Lung microvascular endothelial cell (primary cell): ENCODE results near the gene INSYN1. TPM values are rescaled to one million over a fixed set of nuclear protein-coding genes. Genes with fewer than 3 reads are reported as not detected.
A peak's percentile ranks its signal among the peaks of the same experiment; 100 is the strongest.
"Not testable (repeated sequence)": the region's sequence is repeated elsewhere in the genome, so short reads cannot be mapped to it uniquely, and the experiment has no call there.

ENCODE experiments used
- DNase-seq, 2 donors: peaks; one replicate each; pipeline versions ENCODE4 v3.0.0 to v3.0.0-alpha.2; 2010; ENCODE audit warnings: low read depth in 2 of 2
- total RNA-seq: library from RNA; depleted of rRNA; stranded (reverse); fragments of >200 nt; gene quantifications from 2 replicates; pipeline ENCODE4 v1.2.1, GENCODE V29; 2014

INSYN1 gene
- total RNA-seq, 1 donor from 2014 or later = under 0.01 TPM

DNA sequence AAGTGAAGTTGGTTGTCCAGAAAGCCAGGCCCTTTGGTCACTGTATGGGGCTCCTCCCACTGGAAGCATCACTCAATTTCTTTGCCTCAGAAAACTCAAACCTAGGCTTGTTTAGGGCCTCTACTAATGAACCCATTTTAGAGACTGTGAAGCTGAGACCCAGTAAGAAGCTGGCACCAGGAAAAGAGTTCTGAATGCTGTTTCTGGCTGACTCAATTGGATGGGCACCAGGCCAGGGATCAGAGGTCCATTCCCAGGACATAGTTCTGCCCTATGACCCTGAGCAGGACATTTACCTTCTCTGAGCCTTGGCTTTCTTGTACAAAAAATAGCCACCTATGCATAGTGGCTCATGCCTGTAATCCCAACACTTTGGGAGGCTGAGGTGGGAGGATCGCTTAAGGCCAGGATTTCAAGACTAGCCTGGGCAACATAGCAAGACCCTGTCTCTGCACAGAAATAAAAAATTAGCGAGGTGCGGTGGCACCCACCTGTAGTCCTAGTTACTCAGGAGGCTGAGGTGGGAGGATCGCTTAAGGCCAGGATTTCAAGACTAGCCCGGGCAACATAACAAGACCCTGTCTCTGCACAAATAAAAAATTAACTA is 38.4 kb downstream of the INSYN1 start:
- DNase-seq = no peak

DNA sequence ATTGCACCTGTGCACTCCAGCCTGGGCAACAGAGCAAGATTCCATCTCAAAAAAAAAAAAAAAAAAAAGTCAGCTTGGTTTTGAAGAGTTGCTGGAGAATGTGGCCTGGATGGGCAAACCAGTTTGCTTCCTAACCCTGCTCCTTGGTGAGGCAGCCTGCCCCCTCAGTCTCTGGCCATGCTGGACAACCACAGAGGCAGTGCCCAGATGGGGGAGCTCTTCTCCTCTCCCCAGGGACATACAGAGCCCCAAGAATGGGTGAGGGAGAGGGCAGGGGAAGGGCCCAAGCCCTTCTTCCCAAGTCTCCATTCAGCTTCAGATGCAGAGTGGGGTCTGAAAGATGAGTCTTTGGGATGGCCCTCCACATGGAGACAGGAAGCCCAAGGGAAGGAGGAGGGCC is 41.0 kb downstream of the INSYN1 start:
- no peak for DNase-seq

- DNase-seq = peak; percentile 52 to 76
Measured at GRCh38 chr15:73711526-73711925, 41.6 kb downstream of the INSYN1 start.

DNA sequence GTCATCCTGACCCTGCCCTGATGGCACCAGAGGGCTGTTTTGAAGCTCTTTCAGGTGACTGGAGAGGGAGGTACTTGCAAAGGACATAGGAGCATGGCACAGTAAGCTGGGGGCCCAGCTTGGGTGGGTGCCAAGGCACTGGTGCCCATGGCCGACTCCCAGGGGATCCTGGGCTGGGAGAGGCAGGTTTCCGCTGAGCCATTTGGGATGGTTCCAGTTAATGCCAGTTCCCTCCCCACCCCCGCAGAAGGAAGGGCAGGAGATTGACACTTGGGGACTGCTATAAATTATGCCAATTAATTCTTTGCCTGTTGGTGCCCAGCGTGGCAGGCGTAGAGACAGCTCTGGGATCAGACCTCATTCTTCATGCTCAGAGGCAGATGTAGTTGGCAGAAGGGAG is 42.8 kb downstream of the INSYN1 start:
- DNase-seq = no peak

DNA sequence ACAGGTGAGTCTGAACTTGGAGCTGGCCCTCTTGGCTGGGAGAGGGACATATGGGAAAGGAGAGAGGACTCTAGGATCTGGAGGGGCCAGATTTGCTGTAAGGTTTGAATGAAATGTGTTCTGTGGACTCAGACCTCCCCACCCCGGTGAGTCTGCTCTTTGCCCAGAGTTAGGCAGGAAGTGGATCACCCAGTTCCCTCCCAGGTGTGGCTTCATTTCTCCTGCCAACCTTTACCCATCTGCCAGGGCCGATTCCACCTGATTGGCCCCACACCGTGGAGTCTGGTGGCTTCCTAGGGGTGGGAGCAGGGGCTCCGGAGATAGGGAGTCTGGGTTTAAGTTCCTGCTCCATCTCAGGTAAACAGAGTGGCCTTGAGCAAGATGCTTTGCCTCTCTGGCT is 43.5 kb downstream of the INSYN1 start:
- no peak for DNase-seq

- no peak for DNase-seq
Measured at GRCh38 chr15:73709241-73709640, 43.9 kb downstream of the INSYN1 start.

- DNase-seq = no peak
Measured at GRCh38 chr15:73708691-73709090, 44.5 kb downstream of the INSYN1 start.

DNA sequence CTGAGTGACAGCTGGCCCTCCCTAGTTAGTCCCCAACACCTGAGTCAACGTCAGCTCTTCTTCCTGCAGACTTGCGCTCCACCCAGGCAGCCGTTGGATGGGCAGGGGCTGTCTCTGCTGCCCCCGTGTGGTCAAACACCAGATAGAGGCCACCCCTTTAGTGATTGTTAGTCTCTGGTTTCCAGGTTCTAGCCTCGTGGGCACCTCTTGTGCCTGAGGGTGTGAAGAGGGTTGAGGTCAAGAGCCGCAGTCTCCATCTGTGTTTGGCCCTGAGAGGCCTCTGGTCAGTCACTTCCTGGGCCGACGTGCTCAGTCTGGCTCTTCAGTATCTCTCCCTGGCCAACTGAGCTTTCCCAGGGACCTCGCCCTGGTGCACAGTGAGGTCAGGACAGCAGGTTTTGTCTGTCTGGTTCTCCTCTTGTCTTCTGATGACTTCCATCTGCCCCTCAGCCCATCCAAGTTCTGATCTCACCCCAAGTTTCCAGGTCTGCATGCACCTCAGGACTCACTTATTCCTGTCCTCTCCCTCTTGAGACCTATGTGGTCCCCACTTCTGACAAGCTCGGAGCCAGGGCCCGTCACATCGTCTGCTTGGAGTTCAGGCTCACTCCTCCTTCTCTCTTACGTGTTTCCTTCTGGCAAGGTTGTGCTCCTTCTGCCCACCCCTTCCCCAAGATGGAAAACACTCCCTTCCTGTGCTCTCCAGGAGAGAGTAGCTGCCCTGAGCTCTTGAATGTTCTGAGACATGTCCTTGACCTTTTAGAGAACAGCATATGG is 48.1 kb downstream of the INSYN1 start:
- DNase-seq = peak; percentile 65 to 72

GRCh38 chr15:73704142-73704868 is 48.8 kb downstream of the INSYN1 start:
- DNase-seq = not testable (repeated sequence)

GRCh38 chr15:73703601-73704000 is 49.5 kb downstream of the INSYN1 start:
- DNase-seq = not testable (repeated sequence)

- DNase-seq = not testable (repeated sequence)
Measured at GRCh38 chr15:73702311-73703239, 50.6 kb downstream of the INSYN1 start.

- DNase-seq = peak; percentile 84 to 89
Measured at GRCh38 chr15:73700041-73700842, 52.9 kb downstream of the INSYN1 start.

- DNase-seq = no peak
Measured at GRCh38 chr15:73699249-73700040, 53.7 kb downstream of the INSYN1 start.

DNA sequence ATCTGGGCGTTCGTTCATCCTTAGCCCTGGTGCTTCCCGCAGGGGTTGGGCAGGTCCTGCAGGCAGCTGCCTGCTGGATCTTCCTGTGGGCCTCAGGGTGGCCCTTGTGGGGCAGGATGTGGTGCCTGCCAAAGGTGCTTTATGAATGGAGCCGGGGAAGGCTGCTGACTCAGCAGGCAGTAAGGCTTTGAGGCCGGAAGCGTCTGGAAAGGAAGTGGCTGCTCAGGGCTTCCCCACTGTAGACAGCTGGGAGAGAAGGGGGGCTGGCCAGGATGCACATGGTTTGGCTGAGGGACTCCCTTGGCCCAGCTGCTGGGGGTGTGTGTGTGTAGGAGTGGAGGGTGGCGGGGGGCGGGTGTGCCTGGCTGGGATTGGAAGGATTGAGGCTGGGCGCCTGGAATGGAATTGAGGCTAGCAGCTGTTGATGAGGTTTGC is 56.1 kb downstream of the INSYN1 start:
- peak; percentile 88 to 99 for DNase-seq

- no peak for DNase-seq
Measured at GRCh38 chr15:73696641-73697001, 56.5 kb downstream of the INSYN1 start.

DNA sequence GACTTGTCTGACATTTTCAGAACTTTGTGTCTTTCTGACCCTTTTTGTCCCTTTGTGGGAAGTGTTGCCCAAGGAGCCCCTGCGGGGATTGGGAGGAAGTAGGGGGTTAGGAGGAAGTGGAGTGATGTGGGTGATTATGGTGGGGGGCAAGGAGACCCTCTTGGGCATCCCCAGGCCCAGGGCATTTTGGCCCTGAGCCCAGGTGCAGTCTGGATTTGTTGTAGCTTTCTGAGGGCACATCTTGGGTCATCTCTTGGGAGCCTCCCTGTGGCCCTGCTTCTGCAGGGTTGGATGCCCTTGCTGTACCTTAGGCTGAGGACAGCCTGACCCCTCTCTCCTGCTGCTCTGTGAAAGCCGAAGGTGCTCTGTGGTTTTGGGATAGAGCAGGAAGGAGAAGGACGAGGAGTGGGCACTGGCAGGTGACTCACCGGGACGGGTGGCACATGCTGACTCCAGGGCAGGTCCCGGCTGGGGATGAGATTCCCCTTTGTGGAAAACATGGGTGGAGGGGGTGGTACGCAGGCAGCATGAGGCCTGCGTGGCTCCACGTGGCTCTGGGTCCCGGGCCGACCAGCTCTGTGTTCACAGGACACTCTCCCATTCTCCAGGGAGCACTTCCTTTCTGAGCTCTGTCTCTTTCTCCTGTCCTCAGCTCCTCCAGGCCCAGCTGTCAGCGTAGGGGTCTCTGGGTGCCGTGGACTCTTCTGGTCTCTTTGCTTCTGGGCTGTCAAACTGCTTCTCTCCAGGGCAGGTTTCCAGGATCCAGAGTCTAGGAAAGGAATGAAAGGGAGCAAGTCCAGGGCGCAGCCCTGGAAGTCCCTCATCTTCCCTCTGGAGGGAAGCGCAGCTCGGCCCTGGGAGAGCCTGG is 57.1 kb downstream of the INSYN1 start:
- no peak for DNase-seq

DNA sequence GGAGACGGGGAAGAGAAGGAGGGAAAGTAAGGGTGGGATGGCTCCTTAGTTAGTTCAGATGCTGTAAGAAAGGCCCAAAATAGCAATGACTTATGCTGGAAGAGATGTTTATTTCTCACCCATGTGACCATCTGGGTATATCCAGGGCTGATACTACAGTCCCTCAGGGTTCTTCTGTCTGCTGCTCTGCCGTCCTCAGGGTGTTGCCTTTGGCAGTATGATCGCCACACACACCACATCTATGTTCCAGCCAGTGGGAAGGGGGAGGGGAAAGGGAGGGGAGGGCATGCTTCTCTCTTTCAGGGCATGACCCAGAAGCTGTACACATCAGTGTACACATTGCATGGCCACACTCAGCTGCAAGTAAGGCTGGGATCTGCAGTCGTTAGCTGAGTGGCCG is 58.7 kb downstream of the INSYN1 start:
- no peak for DNase-seq

DNA sequence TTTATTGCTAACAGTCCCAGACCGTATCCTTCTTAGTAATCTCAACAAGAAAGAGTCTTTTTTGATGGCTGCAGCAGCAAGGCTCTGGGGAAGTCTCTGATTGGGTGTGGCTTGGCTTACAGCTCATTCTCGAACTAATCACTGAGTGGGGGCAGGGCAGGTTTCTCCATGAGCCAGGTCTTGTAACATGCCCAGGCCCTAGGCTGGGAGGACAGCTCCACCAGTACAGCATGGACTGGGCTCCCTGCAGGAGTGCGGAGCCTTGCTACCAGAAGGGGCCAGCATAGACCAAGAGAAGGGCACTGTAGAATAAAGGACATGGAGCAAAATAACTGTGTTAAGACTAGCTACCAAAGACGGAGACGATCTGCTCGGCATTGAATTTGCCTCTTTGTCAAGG is 61.8 kb downstream of the INSYN1 start:
- peak in 1 of 2 donors; percentile 68 for DNase-seq

DNA sequence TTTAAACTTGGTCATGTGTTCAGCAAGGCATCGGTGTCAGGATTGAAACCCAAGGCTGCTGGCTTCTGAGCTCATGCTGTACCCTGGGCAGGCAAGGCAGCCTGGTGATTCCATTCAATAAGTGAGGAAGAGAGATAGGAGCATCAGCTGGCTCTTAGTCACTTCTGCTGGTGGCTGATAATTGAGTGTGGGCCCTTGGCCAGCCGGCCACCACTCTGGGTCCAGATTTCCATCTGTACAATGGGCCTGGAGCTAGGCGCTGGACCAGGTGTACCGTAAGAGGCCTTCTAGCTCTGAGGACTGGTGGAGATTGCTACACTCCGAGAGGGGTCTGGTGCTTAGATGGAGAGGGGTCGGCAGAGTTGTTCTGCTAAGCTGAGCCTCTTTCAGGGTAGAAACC is 64.7 kb downstream of the INSYN1 start:
- DNase-seq = peak; percentile 33 to 57
